GM18520 (cell line): ENCODE measurements around the gene METTL25.

Experiments used
- ATAC-seq: cut with Tn5 transposase; IDR thresholded peaks from one replicate; pipeline ENCODE4 v1.9.1; 2021; ENCODE audit not compliant: unreplicated experiment

METTL25 gene

DNA sequence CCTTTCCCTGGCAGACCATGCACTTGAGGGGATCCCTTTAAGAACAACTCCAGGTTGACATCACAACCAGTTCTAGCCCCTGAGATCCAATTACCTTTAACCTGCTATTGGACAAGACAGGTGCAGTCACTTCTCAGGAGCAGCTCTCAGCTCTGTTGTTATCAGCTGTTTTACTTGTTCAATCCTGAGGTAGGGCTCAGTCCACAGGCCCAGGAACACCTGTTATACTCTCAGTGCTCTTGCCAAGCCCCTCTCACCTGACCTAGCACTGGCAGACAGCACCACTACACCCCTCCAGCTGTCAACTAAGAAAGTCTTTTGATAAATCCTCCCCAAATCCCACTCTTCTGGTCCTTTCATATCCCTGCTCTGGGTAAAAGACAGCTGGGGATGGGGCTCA is 164.4 kb downstream of the METTL25 start:
- ATAC-seq: no peak

- ATAC-seq: no peak
Measured at GRCh38 chr12:82523996-82524395, 165.7 kb downstream of the METTL25 start.

- ATAC-seq: no peak
Measured at GRCh38 chr12:82524641-82525040, 166.3 kb downstream of the METTL25 start.

DNA sequence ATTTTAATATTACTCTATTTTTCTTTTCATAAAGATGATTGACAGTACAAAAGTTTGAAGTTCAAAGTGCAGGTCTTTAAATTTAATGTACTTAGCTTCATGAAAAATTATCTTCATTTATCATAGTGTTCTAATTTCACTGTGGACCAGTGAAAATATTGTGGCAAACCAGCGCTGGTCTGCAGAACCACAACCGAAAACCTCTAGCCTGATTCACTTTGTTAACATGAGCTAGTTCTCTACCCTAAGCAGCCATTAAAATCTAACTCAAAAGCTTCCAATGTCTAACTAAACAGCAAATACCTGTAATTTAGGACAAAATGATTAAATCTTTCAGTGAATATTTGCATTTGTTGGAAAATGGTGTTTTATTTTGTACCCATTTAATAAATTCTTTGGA is 167.3 kb downstream of the METTL25 start:
- ATAC-seq: no peak

GRCh38 chr12:82527165-82527780 is 168.9 kb downstream of the METTL25 start:
- ATAC-seq: peak; percentile 61
